GM19438 (cell line): ENCODE measurements around the gene MFSD2B.
"Not testable (repeated sequence)": the region's sequence is repeated elsewhere in the genome, so short reads cannot be mapped to it uniquely, and the experiment has no call there.

Experiments used
- ATAC-seq: cut with Tn5 transposase; IDR thresholded peaks from one replicate; pipeline ENCODE4 v1.9.1; 2021; ENCODE audit warnings: low read depth; ENCODE audit not compliant: unreplicated experiment

The MFSD2B gene

DNA sequence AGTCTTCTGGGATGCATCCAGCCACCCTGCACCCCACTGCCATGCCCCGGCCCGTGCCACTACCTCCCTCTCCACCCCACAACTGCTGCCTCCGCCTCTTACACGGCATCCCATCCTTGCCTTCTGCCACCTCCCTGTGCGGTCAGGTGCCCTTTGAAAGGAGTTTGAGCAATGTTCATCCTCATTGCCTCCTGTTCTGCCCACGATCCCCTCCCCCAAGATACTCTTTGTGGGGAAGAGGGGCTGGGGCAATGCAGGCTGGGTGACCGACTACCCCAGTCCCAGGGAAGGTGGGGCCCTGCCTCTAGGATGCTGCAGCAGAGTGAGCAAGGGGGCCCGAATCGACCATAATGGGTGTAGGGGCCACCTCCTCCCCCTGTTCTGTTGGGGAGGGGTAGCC is 8.4 kb downstream of the MFSD2B start:
- no peak for ATAC-seq

DNA sequence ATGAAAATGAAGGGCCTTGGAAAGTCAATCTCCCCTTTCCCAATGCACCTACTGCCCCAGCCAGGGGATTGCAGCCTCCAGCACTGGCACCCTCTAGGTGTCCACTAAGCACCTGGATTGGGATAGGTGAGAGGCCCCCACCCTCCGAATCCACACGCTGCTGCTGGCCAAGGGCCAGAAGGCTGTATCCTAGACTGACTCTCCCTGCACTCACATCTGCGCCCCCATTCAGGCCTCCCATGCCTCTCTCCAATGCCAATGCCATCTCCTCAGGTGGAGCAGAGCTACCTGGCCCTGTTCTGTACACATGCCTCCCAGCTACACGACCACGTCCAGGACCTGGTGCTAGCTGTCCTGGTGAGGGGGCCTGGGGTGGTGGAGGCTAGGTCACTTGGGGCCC is 9.8 kb downstream of the MFSD2B start:
- ATAC-seq, result no peak

DNA sequence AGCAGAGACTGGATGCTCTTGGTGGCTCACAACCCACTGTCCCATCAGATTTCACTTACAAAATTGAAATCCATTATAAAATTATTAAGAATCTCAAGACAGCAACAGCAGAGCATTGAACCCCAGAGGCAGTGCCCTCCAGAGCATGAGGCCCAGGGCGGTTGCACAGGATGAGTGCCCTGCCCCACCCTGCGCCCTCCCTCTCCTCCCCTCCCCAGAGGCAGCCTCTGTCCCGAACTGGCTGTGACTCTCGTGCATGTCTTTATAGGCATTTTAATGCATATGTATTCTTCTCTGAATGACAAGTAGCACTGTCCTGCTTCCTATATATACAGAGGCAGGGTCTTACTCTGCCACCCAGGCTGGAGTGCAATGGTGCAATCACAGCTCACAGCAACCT is 10.4 kb downstream of the MFSD2B start:
- ATAC-seq, result no peak

- ATAC-seq, result no peak
These were observed 11.5 kb downstream of the MFSD2B start for GRCh38 chr2:24021122-24021998.

GRCh38 chr2:24022324-24022974 is 12.6 kb downstream of the MFSD2B start:
- ATAC-seq, result no peak

- no peak for ATAC-seq
These were observed 13.2 kb downstream of the MFSD2B start for GRCh38 chr2:24022975-24023575.

DNA sequence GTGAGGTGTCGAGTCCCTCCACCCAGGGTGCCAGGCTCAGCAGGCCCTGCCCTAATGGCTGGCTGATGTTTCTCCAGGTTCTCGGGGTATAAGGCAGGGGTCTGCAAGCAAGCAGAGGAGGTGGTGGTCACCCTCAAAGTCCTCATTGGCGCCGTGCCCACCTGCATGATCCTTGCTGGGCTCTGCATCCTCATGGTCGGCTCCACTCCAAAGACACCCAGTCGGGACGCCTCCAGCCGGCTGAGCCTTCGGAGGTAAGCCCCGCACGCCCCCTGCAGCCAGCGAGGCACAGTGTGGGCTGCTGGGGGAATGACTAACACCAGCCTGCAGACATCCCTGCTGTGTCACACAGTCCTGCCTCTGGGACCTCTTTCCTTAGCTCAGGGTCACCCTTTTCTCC is 14.1 kb downstream of the MFSD2B start:
- no peak for ATAC-seq

DNA sequence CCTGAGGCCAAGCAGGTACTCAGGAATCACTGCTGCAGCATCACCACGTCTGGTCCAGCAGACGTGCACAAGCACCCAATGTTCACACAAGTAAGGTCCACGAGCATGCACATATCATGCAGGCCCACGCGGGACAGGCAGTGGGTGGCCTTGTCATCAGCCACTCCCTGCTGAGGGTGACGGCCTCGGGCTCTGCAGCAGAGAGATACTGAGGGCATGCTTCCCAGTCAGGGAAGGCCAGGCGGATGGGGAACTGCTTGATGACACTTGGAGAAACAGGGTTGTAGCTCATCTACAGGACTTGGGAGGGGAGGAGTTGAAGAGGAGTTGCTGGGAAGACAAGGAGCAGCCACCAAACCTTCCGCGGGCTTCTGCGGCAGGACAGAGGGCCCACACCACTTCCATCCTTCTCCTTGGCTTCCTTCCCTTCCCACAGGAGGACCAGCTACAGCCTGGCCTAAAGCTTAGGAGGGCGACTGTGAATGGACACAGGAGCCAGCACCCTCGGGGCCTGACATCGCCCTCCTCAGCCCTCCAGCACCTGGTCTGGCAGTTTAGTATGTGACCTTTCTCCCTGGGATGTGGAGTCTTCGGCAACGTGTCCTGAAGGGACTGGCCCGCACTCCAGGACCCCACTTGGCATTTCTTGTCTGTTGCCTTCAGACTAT is 15.2 kb downstream of the MFSD2B start:
- ATAC-seq, result no peak

- no peak for ATAC-seq
These were observed 16.3 kb downstream of the MFSD2B start for GRCh38 chr2:24026233-24026632.

DNA sequence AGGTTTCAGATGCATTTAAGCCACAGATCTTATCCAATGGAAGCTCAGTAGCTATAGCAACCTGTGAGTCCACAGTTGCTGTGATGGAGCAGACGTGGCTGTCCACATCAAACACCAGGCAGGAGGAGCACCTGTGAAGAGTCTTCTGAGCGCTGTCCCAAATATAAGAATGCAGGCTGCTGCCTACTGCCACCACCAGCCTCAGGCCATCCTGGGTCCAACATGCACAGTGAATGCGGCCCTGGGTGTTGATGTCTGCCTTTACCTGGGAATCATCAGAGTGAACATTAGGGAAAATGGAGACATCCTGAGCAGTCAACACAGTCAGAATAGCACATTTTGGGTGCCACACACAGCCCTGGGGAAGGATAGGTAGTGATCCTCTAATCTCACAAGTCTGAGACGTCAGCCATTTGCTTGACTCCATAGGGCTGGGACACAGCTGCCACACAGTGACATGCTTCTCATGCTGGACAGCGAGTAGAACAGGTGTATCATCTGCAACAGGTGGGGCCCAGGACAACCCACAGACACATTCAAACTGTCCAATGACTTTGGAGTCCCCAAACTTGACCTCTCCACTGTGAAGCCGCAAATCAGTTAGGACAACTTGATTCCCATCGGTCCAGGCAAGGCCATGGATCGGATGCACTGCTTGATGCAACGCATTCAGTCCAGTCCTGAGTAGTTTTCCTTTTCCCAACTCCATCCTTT is 29.1 kb downstream of the MFSD2B start:
- no peak for ATAC-seq

- ATAC-seq, result no peak
These were observed 30.6 kb downstream of the MFSD2B start for GRCh38 chr2:24040511-24040910.

DNA sequence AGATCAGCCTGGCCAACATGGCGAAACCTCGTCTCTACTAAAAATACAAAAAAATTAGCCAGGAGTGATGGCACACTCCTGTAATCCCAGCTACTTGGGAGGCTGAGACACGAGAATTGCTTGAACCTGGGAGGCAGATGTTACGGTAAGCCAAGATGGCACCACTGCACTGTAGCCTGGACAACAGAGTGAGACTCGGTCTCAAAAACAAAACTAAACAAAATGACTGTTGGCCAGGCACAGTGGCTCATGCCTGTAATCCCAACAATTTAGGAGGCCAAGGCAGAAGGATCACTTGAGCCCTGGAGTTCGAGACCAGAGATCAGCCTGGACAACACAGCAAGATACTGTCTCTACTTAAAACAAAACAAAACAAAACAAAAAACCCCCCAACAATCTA is 33.2 kb downstream of the MFSD2B start:
- not testable (repeated sequence) for ATAC-seq

- ATAC-seq, result no peak
These were observed 35.9 kb downstream of the MFSD2B start for GRCh38 chr2:24045511-24046508.

GRCh38 chr2:24046599-24046929 is 36.7 kb downstream of the MFSD2B start:
- ATAC-seq, result no peak

DNA sequence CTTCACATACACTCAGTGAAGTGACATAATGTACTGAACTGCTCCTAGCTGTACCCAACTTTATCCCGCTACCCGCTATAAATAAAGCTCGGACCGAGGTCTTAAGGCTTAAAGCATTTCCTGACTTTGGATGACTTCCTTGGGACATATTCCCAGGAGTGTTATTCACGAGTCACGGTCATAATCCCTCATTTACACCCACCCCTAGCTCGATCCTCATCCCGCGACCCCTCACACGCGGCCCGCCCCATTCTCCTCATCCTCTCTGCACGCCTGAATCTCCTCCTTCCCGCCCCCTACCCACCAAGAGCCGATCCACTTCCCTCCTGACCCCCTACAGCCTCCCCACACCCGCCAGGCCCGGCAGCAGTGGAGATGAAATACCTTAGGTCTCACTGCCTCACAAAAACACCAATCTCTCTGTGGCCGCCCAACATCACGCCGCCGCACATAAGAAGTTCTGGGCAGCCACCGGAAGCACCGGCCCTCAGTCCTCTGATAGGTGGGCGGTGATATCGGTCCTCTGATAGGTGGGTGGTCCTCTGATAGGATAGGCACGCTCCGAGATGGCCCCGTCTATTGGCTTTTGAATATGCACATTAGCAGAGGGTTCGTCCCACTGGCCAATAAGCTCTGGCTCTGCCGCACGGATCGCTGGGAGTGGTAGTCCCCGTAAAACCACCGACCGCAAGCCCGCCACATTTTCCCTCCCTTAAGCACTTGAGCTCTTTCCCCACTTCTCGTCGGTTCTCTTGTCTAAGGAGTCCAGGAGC is 37.2 kb downstream of the MFSD2B start, which contains the start of gene WDCP:
WDCP (minus strand) TSS at position 462 of the 773 bp plus-strand sequence. CDS start 7,897 bp downstream, outside the sequence.
- peak; percentile 99 for ATAC-seq

DNA sequence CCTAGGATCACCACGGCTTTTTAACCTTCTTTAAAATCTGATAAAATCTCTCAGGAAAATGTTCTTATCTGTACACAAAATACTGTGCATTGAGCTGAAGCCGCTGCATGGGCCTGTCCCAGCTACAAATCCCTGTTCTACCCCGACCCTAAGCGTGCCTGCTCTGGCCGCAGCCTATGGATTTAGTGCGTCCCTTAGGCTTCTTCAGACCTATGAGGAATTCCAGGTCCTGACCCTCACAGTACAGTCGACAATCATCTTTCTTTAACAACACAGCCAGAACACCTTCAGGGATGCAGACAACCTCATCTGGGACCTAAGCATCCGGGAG is 37.8 kb downstream of the MFSD2B start:
- ATAC-seq, result no peak

DNA sequence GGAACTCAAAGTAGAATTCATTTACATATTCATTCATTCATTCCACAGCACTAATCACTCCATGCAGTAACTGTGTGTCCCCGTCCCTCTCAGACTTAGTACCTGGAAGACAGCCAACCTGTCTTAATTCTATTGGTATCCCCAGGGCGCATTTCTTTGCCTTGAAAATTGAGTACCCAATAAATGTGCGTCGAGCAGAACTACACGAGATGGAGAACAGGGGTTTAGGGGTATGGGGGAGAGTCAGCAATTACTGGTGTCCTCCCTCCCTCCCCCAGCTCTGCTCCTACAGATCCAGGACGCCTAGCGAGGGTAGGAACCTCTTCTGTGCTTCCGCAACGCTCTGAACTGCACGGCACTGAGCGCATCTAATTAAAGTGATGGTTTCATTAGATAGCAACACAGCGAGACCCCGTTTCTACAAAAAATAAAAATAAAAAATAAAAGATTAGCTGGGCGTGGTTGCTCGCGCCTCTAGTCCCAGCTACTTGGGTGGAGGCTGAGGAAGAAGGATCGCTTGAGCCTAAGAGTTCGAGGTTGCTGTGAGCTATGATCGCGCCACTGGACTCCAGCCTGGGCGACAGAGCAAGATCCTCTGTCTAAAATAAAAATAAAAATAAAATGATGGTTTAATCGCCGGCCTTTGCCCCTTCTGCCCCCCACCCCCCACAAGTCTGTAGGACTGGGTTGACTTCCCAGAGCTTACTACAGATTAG is 39.0 kb downstream of the MFSD2B start:
- no peak for ATAC-seq

DNA sequence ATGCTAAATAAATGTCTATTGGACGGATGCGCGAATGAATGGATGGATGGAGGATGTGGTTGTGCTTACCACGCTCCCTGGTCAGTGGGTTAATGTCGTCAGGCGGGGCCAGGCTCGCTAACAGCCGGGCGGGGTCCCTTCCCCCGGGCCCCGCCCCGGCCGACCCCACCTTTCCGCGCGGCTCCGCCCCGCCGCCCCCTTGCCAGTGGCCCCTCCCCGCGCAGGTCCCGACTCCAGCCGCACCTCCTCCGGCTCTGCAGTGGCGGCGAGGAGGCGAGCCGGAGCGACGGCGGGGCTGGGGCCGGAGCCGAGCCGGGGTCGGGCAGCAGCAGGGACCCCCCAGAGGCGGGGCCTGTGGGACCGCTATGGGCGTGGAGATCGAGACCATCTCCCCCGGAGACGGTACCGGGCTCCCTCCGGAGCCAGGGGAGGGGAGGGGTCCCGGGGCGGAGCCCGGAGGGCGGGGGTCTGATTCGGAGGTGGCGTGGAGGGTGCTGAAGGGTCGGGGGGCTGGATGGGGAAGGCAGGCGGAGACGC is 39.7 kb downstream of the MFSD2B start, which contains the start of gene FKBP1B:
FKBP1B (plus strand) TSS at position 257 of the 537 bp plus-strand sequence; CDS start at position 366, 109 bp downstream.
- no peak for ATAC-seq
